Natural killer cell (primary cell): ENCODE data around the gene PDE8A. TPM values are rescaled to one million over a fixed set of nuclear protein-coding genes. Genes with fewer than 3 reads are reported as not detected.

Experiments
- ATAC-seq, 3 donors: fragments of 150-1000 bp in 2 of 3; fragments of 200-7000 bp in 1 of 3; cut with Tn5 transposase; 1 replicate in 1 of 3; 2 replicates in 2 of 3; pipeline ENCODE4 v1.10.0; 2021; ENCODE audit warnings: mild to moderate bottlenecking in 2 of 3, moderate library complexity in 2 of 3
- DNase-seq, 2 donors: peaks; one replicate each; pipeline versions ENCODE4 v3.0.0 to v3.0.0-alpha.2; 2013 to 2021; ENCODE audit warnings: mixed read lengths in 1 of 2
- H3K27ac ChIP-seq: one replicate; pipeline ENCODE4 v1.5.1; 2013; ENCODE audit warnings: mild to moderate bottlenecking, low read length
- H3K27me3 ChIP-seq: one replicate; pipeline ENCODE4 v1.6.1; 2013; ENCODE audit warnings: low read length; ENCODE audit not compliant: control insufficient read depth, insufficient read depth
- H3K36me3 ChIP-seq: one replicate; pipeline ENCODE4 v1.6.1; 2013; ENCODE audit warnings: low read length; ENCODE audit not compliant: control insufficient read depth, insufficient read depth
- H3K4me1 ChIP-seq: one replicate; pipeline ENCODE4 v1.6.1; 2013; ENCODE audit warnings: low read length; ENCODE audit not compliant: control insufficient read depth, insufficient read depth
- H3K4me3 ChIP-seq: one replicate; pipeline ENCODE4 v1.5.1; 2013; ENCODE audit warnings: low read length
- H3K9me3 ChIP-seq: one replicate; pipeline ENCODE4 v1.6.1; 2013; ENCODE audit warnings: low read length; ENCODE audit not compliant: control insufficient read depth, insufficient read depth
- H3K27ac Mint-ChIP-seq, 2 donors: one replicate each; pipeline ENCODE4 v1.8.0; 2022; ENCODE audit warnings: mild to moderate bottlenecking in 2 of 2, mixed read lengths in 2 of 2, moderate library complexity in 1 of 2
- H3K27me3 Mint-ChIP-seq, 2 donors: one replicate each; pipeline ENCODE4 v1.8.0; 2022; ENCODE audit warnings: low read depth in 2 of 2, mixed read lengths in 2 of 2
- H3K36me3 Mint-ChIP-seq: one replicate; pipeline ENCODE4 v1.8.0; 2022; ENCODE audit warnings: mixed read lengths
- H3K4me1 Mint-ChIP-seq, 2 donors: one replicate each; pipeline ENCODE4 v1.8.0; 2022; ENCODE audit warnings: mixed read lengths in 2 of 2
- H3K4me3 Mint-ChIP-seq: one replicate; pipeline ENCODE4 v1.8.0; 2022; ENCODE audit warnings: mild to moderate bottlenecking, moderate library complexity, mixed read lengths
- H3K9me3 Mint-ChIP-seq, 2 donors: one replicate each; pipeline ENCODE4 v1.8.0; 2022; ENCODE audit warnings: mixed read lengths in 2 of 2
- WGBS: methylation state at CpG from one replicate; pipeline ENCODE4 v1.1.7; 2013; ENCODE audit warnings: missing lambda C conversion rate; ENCODE audit not compliant: insufficient coverage; 5-methylcytosine and 5-hydroxymethylcytosine counted together
- intact Hi-C: fragments of 100-400 bp; cut with micrococcal nuclease; formaldehyde crosslinking; loops from one replicate; pipeline ENCODE4 v1.14.2; 2022
- total RNA-seq, 4 donors: library from RNA; stranded (reverse); fragments of 120-200 nt in 1 of 4; gene quantifications; one replicate each; pipeline versions ENCODE4 v1.2.3 to v1.2.4, GENCODE V29; 2013 to 2022
- TF ChIP-seq, protein P1 (sequence below): fragments of 200-600 bp; IDR thresholded peaks from one replicate; pipeline ENCODE4 v1.8.0; 2022; ENCODE audit warnings: antibody characterized with exemption

Gene PDE8A
- total RNA-seq, 3 donors from 2014 or later (not counting 1 experiment from before 2014, with no cell fraction given), result 21.0 to 24.2 (median 23.8) TPM

DNA sequence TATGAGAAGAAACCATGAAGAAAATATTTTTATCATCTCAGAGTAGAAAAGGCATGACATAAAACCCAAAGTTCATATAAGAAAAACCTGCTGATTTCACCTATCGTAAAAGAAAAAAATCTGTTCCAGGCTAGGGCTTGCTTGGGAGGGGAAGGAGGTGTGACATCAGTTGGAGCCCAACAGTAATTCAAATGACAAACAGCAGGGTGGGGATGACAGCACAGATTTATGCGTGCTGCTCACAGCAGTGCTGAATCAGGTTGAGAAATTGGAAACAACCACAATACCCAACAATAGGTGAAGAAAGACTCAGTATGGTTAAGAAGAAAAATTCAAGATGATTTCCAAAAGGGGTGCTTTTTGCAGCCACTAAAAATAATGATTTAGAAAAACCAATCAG lies 172.4 kb downstream of the PDE8A start:
- intact Hi-C loops, result no loop called here
- WGBS, result no CpG with 5 or more reads among the region's 2 CpGs
- peaks cover 17 to 39% of the 10 kb centered on the region in 2 donors for H3K27me3 Mint-ChIP-seq
- H3K9me3 Mint-ChIP-seq, result peaks cover 2% of the 10 kb centered on the region in 2 donors
- no peaks in the 10 kb centered on the region for H3K4me1 Mint-ChIP-seq
- no peak overlapping the region for H3K4me3 Mint-ChIP-seq
- H3K27ac Mint-ChIP-seq, result no peak overlapping the region
- Histone ChIP-seq H3K36me3 (no peaks in the 10 kb centered on the region), H3K4me1 (no peaks in the 10 kb centered on the region), H3K4me3 (no peak overlapping the region), H3K27ac (no peak overlapping the region), H3K9me3 (no peaks in the 10 kb centered on the region), H3K27me3 (no peaks in the 10 kb centered on the region)
- ATAC-seq (no peak), DNase-seq (no peak)
- TF ChIP-seq, protein P1, sequence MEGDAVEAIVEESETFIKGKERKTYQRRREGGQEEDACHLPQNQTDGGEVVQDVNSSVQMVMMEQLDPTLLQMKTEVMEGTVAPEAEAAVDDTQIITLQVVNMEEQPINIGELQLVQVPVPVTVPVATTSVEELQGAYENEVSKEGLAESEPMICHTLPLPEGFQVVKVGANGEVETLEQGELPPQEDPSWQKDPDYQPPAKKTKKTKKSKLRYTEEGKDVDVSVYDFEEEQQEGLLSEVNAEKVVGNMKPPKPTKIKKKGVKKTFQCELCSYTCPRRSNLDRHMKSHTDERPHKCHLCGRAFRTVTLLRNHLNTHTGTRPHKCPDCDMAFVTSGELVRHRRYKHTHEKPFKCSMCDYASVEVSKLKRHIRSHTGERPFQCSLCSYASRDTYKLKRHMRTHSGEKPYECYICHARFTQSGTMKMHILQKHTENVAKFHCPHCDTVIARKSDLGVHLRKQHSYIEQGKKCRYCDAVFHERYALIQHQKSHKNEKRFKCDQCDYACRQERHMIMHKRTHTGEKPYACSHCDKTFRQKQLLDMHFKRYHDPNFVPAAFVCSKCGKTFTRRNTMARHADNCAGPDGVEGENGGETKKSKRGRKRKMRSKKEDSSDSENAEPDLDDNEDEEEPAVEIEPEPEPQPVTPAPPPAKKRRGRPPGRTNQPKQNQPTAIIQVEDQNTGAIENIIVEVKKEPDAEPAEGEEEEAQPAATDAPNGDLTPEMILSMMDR, result no peak
- H3K36me3 Mint-ChIP-seq, result no peaks in the 10 kb centered on the region

DNA sequence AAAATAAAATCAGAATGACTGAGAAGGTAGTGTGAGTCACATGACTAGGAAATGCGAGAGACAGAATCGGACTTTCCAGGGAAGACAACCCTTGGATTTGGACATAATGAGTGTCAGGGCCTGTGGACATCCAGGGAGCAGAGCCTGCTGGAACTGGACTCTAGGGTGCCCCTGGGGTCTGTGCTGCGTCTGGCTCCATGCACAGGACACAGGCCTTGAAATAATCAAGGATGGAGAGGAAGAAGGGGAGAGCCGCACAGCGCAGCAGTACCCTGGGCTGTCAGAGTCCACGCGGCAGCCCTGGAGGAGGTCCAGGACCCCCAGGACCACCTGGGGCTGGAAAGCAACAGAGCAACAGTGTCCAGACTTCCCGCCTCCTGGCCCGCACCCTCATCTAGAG lies 173.7 kb downstream of the PDE8A start:
- no peak overlapping the region for H3K27ac Mint-ChIP-seq

DNA sequence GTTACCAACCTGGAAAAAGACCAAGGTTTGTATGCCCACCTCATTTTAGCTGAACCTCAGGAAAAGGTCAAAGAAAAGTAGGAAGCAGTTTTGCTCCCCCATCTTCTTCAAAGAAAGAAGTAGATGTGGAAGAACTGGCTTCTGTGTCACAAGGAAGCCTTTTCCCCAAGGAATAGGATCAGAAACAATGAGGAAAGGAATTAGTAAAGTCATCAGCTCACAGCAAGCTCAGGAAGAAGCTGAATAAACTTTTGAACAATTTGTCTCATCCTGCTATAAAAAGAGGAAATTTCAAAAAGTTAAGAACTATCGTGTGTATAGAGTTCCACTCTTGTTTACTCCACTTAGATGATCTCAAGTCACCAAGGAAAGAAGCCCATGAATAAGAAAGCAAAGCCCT lies 174.2 kb downstream of the PDE8A start:
- no peak for DNase-seq
- intact Hi-C loops, result no loop called here

More for the DNA sequence above, 173.7 kb downstream of the PDE8A start:
- DNase-seq (no peak), ATAC-seq (no peak)
- H3K9me3 Mint-ChIP-seq, result peaks cover 2% of the 10 kb centered on the region in 2 donors
- H3K36me3 ChIP-seq, result no peaks in the 10 kb centered on the region
- TF ChIP-seq, protein P1, result no peak
- no peaks in the 10 kb centered on the region for H3K9me3 ChIP-seq
- H3K27me3 Mint-ChIP-seq, result peaks cover 17 to 39% of the 10 kb centered on the region in 2 donors
- no peaks in the 10 kb centered on the region for H3K36me3 Mint-ChIP-seq
- no peaks in the 10 kb centered on the region for H3K4me1 Mint-ChIP-seq
- intact Hi-C loops, result no loop called here
- H3K27me3 ChIP-seq, result no peaks in the 10 kb centered on the region
- no peak overlapping the region for H3K4me3 Mint-ChIP-seq
- no peak overlapping the region for H3K4me3 ChIP-seq
- H3K27ac ChIP-seq, result no peak overlapping the region
- 78% methylated on average over 9 of the region's 9 CpGs for WGBS
- H3K4me1 ChIP-seq, result no peaks in the 10 kb centered on the region

DNA sequence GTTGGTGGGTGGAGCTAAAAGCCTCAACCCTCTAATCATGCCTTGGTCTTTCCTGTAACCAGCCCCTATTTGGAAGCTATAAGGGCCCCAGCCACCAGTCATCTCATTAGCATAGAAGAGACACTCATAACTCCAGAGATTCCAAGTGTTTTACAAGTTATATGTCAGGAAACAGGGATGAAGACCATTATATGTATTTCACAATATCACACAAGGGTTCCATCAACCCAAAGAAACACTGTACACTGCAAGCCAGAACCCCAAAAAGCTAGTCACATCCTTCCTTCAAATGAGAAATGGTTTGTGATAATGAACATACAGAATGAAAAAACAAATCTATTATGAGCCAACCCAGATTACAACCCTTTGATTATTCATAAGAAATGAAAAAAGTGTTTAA lies 175.7 kb downstream of the PDE8A start:
- Mint-ChIP-seq H3K4me3 (no peak overlapping the region), H3K27ac (no peak overlapping the region), H3K27me3 (peaks cover 17 to 39% of the 10 kb centered on the region in 2 donors), H3K36me3 (no peaks in the 10 kb centered on the region), H3K9me3 (peaks cover 2% of the 10 kb centered on the region in 2 donors), H3K4me1 (no peaks in the 10 kb centered on the region)
- Histone ChIP-seq H3K27ac (no peak overlapping the region), H3K9me3 (no peaks in the 10 kb centered on the region), H3K27me3 (no peaks in the 10 kb centered on the region), H3K4me1 (no peaks in the 10 kb centered on the region), H3K36me3 (no peaks in the 10 kb centered on the region), H3K4me3 (no peak overlapping the region)
- TF ChIP-seq, protein P1, result no peak
- intact Hi-C loops, result no loop called here
- DNase-seq (no peak), ATAC-seq (no peak)

More for the DNA sequence above, 174.2 kb downstream of the PDE8A start:
- Histone ChIP-seq H3K27me3 (no peaks in the 10 kb centered on the region), H3K9me3 (no peaks in the 10 kb centered on the region), H3K4me3 (no peak overlapping the region), H3K4me1 (no peaks in the 10 kb centered on the region), H3K27ac (no peak overlapping the region), H3K36me3 (no peaks in the 10 kb centered on the region)
- no peak for ATAC-seq
- H3K4me1 Mint-ChIP-seq, result no peaks in the 10 kb centered on the region
- H3K36me3 Mint-ChIP-seq, result no peaks in the 10 kb centered on the region
- no peak overlapping the region for H3K27ac Mint-ChIP-seq
- WGBS, result 78% methylated on average over 1 of the region's 1 CpG
- TF ChIP-seq, protein P1, result no peak
- peaks cover 17 to 39% of the 10 kb centered on the region in 2 donors for H3K27me3 Mint-ChIP-seq
- H3K9me3 Mint-ChIP-seq, result peaks cover 2% of the 10 kb centered on the region in 2 donors
- H3K4me3 Mint-ChIP-seq, result no peak overlapping the region
